H1 (cell line): Measurements from ENCODE around the gene AK5. TPM values are rescaled to one million over a fixed set of nuclear protein-coding genes. Genes with fewer than 3 reads are reported as not detected.

Experiments used
- CTCF ChIA-PET: fragments of 300-600 bp; sonication (Branson Sonifier 250); formaldehyde crosslinking; loops from one replicate; lab custom pipeline; 2021; ENCODE audit not compliant: partially characterized antibody; lab: Charles Lee
- POLR2A ChIA-PET: fragments of 300-600 bp; sonication (Branson Sonifier 250); formaldehyde crosslinking; loops from one replicate; lab custom pipeline; 2021; ENCODE audit warnings: inconsistent platforms; ENCODE audit not compliant: partially characterized antibody; lab: Charles Lee
- DNase-seq, 2 experiments: peaks; one replicate each; pipeline versions ENCODE4 v3.0.0 to v3.0.0-alpha.2; 2010 to 2022; ENCODE audit warnings: low spot score in 2 of 2, low read depth in 1 of 2, mixed read lengths in 1 of 2
- FAIRE-seq: peaks from 2 replicates; lab custom pipeline; 2011; peaks lifted over from hg19 to GRCh38; lab: Jason Lieb, UNC
- H2AFZ ChIP-seq: 2 replicates; pipeline ENCODE4 v1.8.1; 2012; ENCODE audit warnings: low read length, inconsistent platforms
- H2AK5ac ChIP-seq: 2 replicates; pipeline ENCODE4 v1.6.1; 2013; ENCODE audit warnings: low read depth, low read length
- H2BK120ac ChIP-seq: replicated peaks from 2 replicates; pipeline ENCODE3; 2013; ENCODE audit warnings: low read depth, low read length, inconsistent platforms
- H2BK12ac ChIP-seq: 2 replicates; pipeline ENCODE4 v1.6.1; 2013; ENCODE audit warnings: low read depth, low read length
- H2BK15ac ChIP-seq: 2 replicates; pipeline ENCODE4 v1.6.1; 2013; ENCODE audit warnings: low read length
- H2BK20ac ChIP-seq: 2 replicates; pipeline ENCODE4 v1.6.1; 2013; ENCODE audit warnings: low read length
- H2BK5ac ChIP-seq: 2 replicates; pipeline ENCODE4 v1.6.1; 2013; ENCODE audit warnings: low read depth, low read length
- H3K14ac ChIP-seq: 2 replicates; pipeline ENCODE4 v1.6.1; 2013; ENCODE audit warnings: inconsistent platforms; ENCODE audit not compliant: insufficient read length
- H3K18ac ChIP-seq: 2 replicates; pipeline ENCODE4 v1.6.1; 2013; ENCODE audit warnings: low read length; ENCODE audit errors: extremely low read depth
- H3K23ac ChIP-seq: 2 replicates; pipeline ENCODE4 v1.6.1; 2013; ENCODE audit warnings: inconsistent platforms; ENCODE audit not compliant: insufficient read length
- H3K23me2 ChIP-seq: 2 replicates; pipeline ENCODE4 v1.6.1; 2013; ENCODE audit warnings: low read depth, low read length
- H3K27ac ChIP-seq: 2 replicates; pipeline ENCODE4 v1.6.1; 2011; ENCODE audit warnings: low read depth, low read length, inconsistent platforms
- H3K27me3 ChIP-seq, 4 experiments: replicated peaks in 1 of 4; 1 replicate in 1 of 4; 2 replicates in 3 of 4; pipeline versions ENCODE4 v1.6.1 to v1.8.1; 2011 to 2013; ENCODE audit warnings: low read length in 3 of 4, mild to moderate bottlenecking in 3 of 4, inconsistent platforms in 2 of 4, mixed read lengths in 2 of 4, moderate library complexity in 1 of 4; ENCODE audit not compliant: control insufficient read depth in 3 of 4, insufficient read depth in 3 of 4; ENCODE audit errors: extremely low read depth in 1 of 4
- H3K36me3 ChIP-seq, 4 experiments: 2 replicates each; pipeline versions ENCODE4 v1.6.1 to v1.8.1; 2011 to 2013; ENCODE audit warnings: mild to moderate bottlenecking in 4 of 4, low read length in 3 of 4, moderate library complexity in 2 of 4, control low read depth in 1 of 4, inconsistent platforms in 1 of 4; ENCODE audit not compliant: insufficient read depth in 4 of 4, control insufficient read depth in 2 of 4
- H3K4ac ChIP-seq: replicated peaks from 2 replicates; pipeline ENCODE3; 2013; ENCODE audit warnings: low read length, low read depth, mixed read lengths, inconsistent platforms; ENCODE audit not compliant: insufficient read length
- H3K4me1 ChIP-seq, 4 experiments: replicated peaks in 1 of 4; 1 replicate in 1 of 4; 2 replicates in 3 of 4; pipeline versions ENCODE4 v1.6.1 to v1.8.1; 2011 to 2013; ENCODE audit warnings: low read length in 3 of 4, inconsistent platforms in 2 of 4, mixed read lengths in 1 of 4; ENCODE audit not compliant: insufficient read depth in 4 of 4, control insufficient read depth in 3 of 4
- H3K4me2 ChIP-seq, 2 experiments: 2 replicates each; pipeline versions ENCODE4 v1.6.1 to v1.8.1; 2011 to 2013; ENCODE audit warnings: low read depth in 2 of 2, low read length in 2 of 2, control low read depth in 1 of 2, inconsistent platforms in 1 of 2, mild to moderate bottlenecking in 1 of 2; ENCODE audit not compliant: insufficient read depth in 1 of 2
- H3K4me3 ChIP-seq, 4 experiments: fragments of 200-600, 300-600 bp in 1 of 4; sonication (generic), shearing (Covaris generic), sonication (Bioruptor Twin) in 1 of 4; 2 replicates each; pipeline versions ENCODE4 v1.5.1 to v1.8.1; 2011 to 2016; ENCODE audit warnings: low read length in 4 of 4, low read depth in 3 of 4, control low read depth in 2 of 4, inconsistent platforms in 2 of 4, mild to moderate bottlenecking in 2 of 4, mixed read lengths in 1 of 4, moderate library complexity in 1 of 4; ENCODE audit not compliant: insufficient read depth in 2 of 4; ENCODE audit errors: extremely low read depth in 1 of 4
- H3K56ac ChIP-seq: replicated peaks from 2 replicates; pipeline ENCODE3; 2013; ENCODE audit warnings: low read depth, mild to moderate bottlenecking, mixed read lengths, low read length, inconsistent platforms; ENCODE audit not compliant: insufficient read length
- H3K79me1 ChIP-seq: 2 replicates; pipeline ENCODE4 v1.6.1; 2013; ENCODE audit warnings: low read depth, low read length, control low read depth
- H3K79me2 ChIP-seq, 2 experiments: 2 replicates each; pipeline versions ENCODE4 v1.6.1 to v1.8.1; 2012 to 2013; ENCODE audit warnings: low read length in 2 of 2, mild to moderate bottlenecking in 2 of 2, inconsistent platforms in 1 of 2; ENCODE audit not compliant: insufficient read depth in 2 of 2, control insufficient read depth in 1 of 2
- H3K9ac ChIP-seq, 4 experiments: replicated peaks in 1 of 4; 1 replicate in 1 of 4; 2 replicates in 3 of 4; pipeline versions ENCODE4 v1.6.1 to v1.8.1; 2011 to 2013; ENCODE audit warnings: low read depth in 3 of 4, low read length in 3 of 4, control low read depth in 2 of 4, mild to moderate bottlenecking in 2 of 4, moderate library complexity in 2 of 4, inconsistent platforms in 1 of 4; ENCODE audit errors: extremely low read depth in 1 of 4
- H3K9me3 ChIP-seq, 2 experiments: 2 replicates each; pipeline versions ENCODE4 v1.6.1 to v1.8.1; 2012 to 2013; ENCODE audit warnings: mild to moderate bottlenecking in 2 of 2, moderate library complexity in 2 of 2, control low read depth in 1 of 2, inconsistent platforms in 1 of 2, low read depth in 1 of 2, low read length in 1 of 2, mixed read lengths in 1 of 2; ENCODE audit not compliant: insufficient read depth in 2 of 2
- H4K20me1 ChIP-seq, 2 experiments: replicated peaks in 1 of 2; 2 replicates each; pipeline versions ENCODE3 to v1.8.1; 2011 to 2013; ENCODE audit warnings: inconsistent platforms in 2 of 2, low read length in 2 of 2, mild to moderate bottlenecking in 1 of 2; ENCODE audit not compliant: insufficient read depth in 2 of 2, control insufficient read depth in 1 of 2
- H4K5ac ChIP-seq: 2 replicates; pipeline ENCODE4 v1.6.1; 2013; ENCODE audit warnings: low read length, low read depth, mixed read lengths, inconsistent platforms; ENCODE audit not compliant: insufficient read length
- H4K8ac ChIP-seq: 2 replicates; pipeline ENCODE4 v1.8.0; 2013; ENCODE audit warnings: mild to moderate bottlenecking, moderate library complexity, low read length, inconsistent platforms; ENCODE audit not compliant: insufficient read depth; ENCODE audit errors: extremely low read depth
- H4K91ac ChIP-seq: replicated peaks from 2 replicates; pipeline ENCODE3; 2013; ENCODE audit warnings: low read length, mixed read lengths, inconsistent platforms; ENCODE audit not compliant: insufficient read length
- HDAC2 ChIP-seq, 2 experiments: fragments of 300-600 bp in 1 of 2; sonication (generic) in 1 of 2; IDR thresholded peaks; 2 replicates each; pipeline ENCODE4 v1.6.1; 2011 to 2012; ENCODE audit warnings: low read depth in 2 of 2, low read length in 2 of 2, mild to moderate bottlenecking in 2 of 2, moderate library complexity in 2 of 2, borderline replicate concordance in 1 of 2, inconsistent platforms in 1 of 2
- RFX5 ChIP-seq: IDR thresholded peaks from 2 replicates; pipeline ENCODE4 v1.6.1; 2011; ENCODE audit warnings: low read depth, low read length, improper control_type of control experiment, borderline replicate concordance
- WGBS, 2 experiments: shearing (Covaris generic) in 1 of 2; methylation state at CpG; one replicate each; pipeline versions ENCODE4 v1.1.6 to v1.1.7; 2013 to 2015; ENCODE audit warnings: low lambda C conversion rate in 2 of 2, mixed read lengths in 2 of 2, inconsistent platforms in 1 of 2, low coverage in 1 of 2, missing lambda C conversion rate in 1 of 2; ENCODE audit not compliant: insufficient replicate concordance in 2 of 2, insufficient coverage in 1 of 2, insufficient read length in 1 of 2; ENCODE audit errors: extremely low coverage in 1 of 2, missing lambda C conversion rate in 1 of 2; 5-methylcytosine and 5-hydroxymethylcytosine counted together
- polyA plus RNA-seq, 7 experiments: library from polyadenylated mRNA; depleted of rRNA in 3 of 7; stranded (reverse) in 5 of 7; unstranded in 2 of 7; fragments of >200 nt in 5 of 7; fragments of 200-250 nt in 2 of 7; gene quantifications; 1 replicate in 5 of 7; 2 replicates in 1 of 7; 4 replicates in 1 of 7; pipeline versions ENCODE4 v1.2.1 to v1.2.3, GENCODE V29; 2011 to 2013; ENCODE audit warnings: missing spikeins in 2 of 7, mixed read lengths in 2 of 7
- total RNA-seq: library from RNA; stranded (reverse); fragmentation: NEBNext Ultra II Directional; extraction: Animal tissue kit (Norgen Biotek cat#: 25700); gene quantifications from 2 replicates; pipeline ENCODE4 v1.2.1, GENCODE V29; 2021

Gene AK5
- total and polyA plus RNA-seq, 2 of the 8 experiments (the other 6 are each of a cell fraction or from before 2014, with no cell fraction given), result 2.0 to 7.1 TPM

- no peak overlapping the region for H2BK15ac ChIP-seq
- H3K27ac ChIP-seq, result no peak overlapping the region
- WGBS, 2 experiments, result 88% methylated on average over 4 of the region's 4 CpGs; no CpG with 5 or more reads in 1 of the 2 experiments
- H2BK120ac ChIP-seq, result no peak overlapping the region
- no peaks in the 10 kb centered on the region for H3K79me1 ChIP-seq
- H2BK5ac ChIP-seq, result no peak overlapping the region
- CTCF ChIA-PET, result interaction anchor here (1.2 kb wide), 1 partner anchor 16 kb away, joined by 3 read pairs; no protein-coding TSS in a partner anchor
- no peak overlapping the region for H4K91ac ChIP-seq
- H3K79me2 ChIP-seq, result no peaks in the 10 kb centered on the region
- H2BK12ac ChIP-seq, result no peak overlapping the region
- no peak for DNase-seq
- H3K9ac ChIP-seq, result no peak overlapping the region
- H3K14ac ChIP-seq, result no peak overlapping the region
- no peak overlapping the region for H3K56ac ChIP-seq
- H3K27me3 ChIP-seq, result no peaks in the 10 kb centered on the region
- H2BK20ac ChIP-seq, result no peak overlapping the region
- H4K8ac ChIP-seq, result no peak overlapping the region
- no peak overlapping the region for H3K4ac ChIP-seq
- H3K4me3 ChIP-seq, result no peak overlapping the region
- POLR2A ChIA-PET, result no interaction called here
- H3K9me3 ChIP-seq, result no peaks in the 10 kb centered on the region
- H3K23ac ChIP-seq, result no peak overlapping the region
- H3K36me3 ChIP-seq, result no peaks in the 10 kb centered on the region
- H3K23me2 ChIP-seq, result no peaks in the 10 kb centered on the region
- H3K18ac ChIP-seq, result no peak overlapping the region
- no peak overlapping the region for H2AK5ac ChIP-seq
- no peak overlapping the region for H3K4me2 ChIP-seq
- TF ChIP-seq RFX5, result no peak
- TF ChIP-seq HDAC2 (IDR thresholded peaks at IDR 0.05; ENCODE audit: borderline replicate concordance in 1 of 2, low read depth in 2 of 2, low read length in 2 of 2), result no peak
- FAIRE-seq, result no peak
- H2AFZ ChIP-seq, result no peak overlapping the region
- no peaks in the 10 kb centered on the region for H4K20me1 ChIP-seq
- peaks cover 0 to 2% (median 0%) of the 10 kb centered on the region in 4 experiments; a peak in 1 of 7 replicates for H3K4me1 ChIP-seq
- no peak overlapping the region for H4K5ac ChIP-seq
These were observed 94.2 kb downstream of the AK5 start for GRCh38 chr1:77375990-77376389.
